H1 (cell line): ENCODE data around the gene TINAG. TPM values are rescaled to one million over a fixed set of nuclear protein-coding genes. Genes with fewer than 3 reads are reported as not detected.

Experiments
- CTCF ChIA-PET: fragments of 300-600 bp; sonication (Branson Sonifier 250); formaldehyde crosslinking; loops from one replicate; lab custom pipeline; 2021; ENCODE audit not compliant: partially characterized antibody; lab: Charles Lee
- POLR2A ChIA-PET: fragments of 300-600 bp; sonication (Branson Sonifier 250); formaldehyde crosslinking; loops from one replicate; lab custom pipeline; 2021; ENCODE audit warnings: inconsistent platforms; ENCODE audit not compliant: partially characterized antibody; lab: Charles Lee
- DNase-seq, 2 experiments: peaks; one replicate each; pipeline versions ENCODE4 v3.0.0 to v3.0.0-alpha.2; 2010 to 2022; ENCODE audit warnings: low spot score in 2 of 2, low read depth in 1 of 2, mixed read lengths in 1 of 2
- FAIRE-seq: peaks from 2 replicates; lab custom pipeline; 2011; peaks lifted over from hg19 to GRCh38; lab: Jason Lieb, UNC
- H2AFZ ChIP-seq: 2 replicates; pipeline ENCODE4 v1.8.1; 2012; ENCODE audit warnings: low read length, inconsistent platforms
- H2AK5ac ChIP-seq: 2 replicates; pipeline ENCODE4 v1.6.1; 2013; ENCODE audit warnings: low read depth, low read length
- H2BK120ac ChIP-seq: replicated peaks from 2 replicates; pipeline ENCODE3; 2013; ENCODE audit warnings: low read depth, low read length, inconsistent platforms
- H2BK12ac ChIP-seq: 2 replicates; pipeline ENCODE4 v1.6.1; 2013; ENCODE audit warnings: low read depth, low read length
- H2BK15ac ChIP-seq: 2 replicates; pipeline ENCODE4 v1.6.1; 2013; ENCODE audit warnings: low read length
- H2BK20ac ChIP-seq: 2 replicates; pipeline ENCODE4 v1.6.1; 2013; ENCODE audit warnings: low read length
- H2BK5ac ChIP-seq: 2 replicates; pipeline ENCODE4 v1.6.1; 2013; ENCODE audit warnings: low read depth, low read length
- H3K14ac ChIP-seq: 2 replicates; pipeline ENCODE4 v1.6.1; 2013; ENCODE audit warnings: inconsistent platforms; ENCODE audit not compliant: insufficient read length
- H3K18ac ChIP-seq: 2 replicates; pipeline ENCODE4 v1.6.1; 2013; ENCODE audit warnings: low read length; ENCODE audit errors: extremely low read depth
- H3K23ac ChIP-seq: 2 replicates; pipeline ENCODE4 v1.6.1; 2013; ENCODE audit warnings: inconsistent platforms; ENCODE audit not compliant: insufficient read length
- H3K23me2 ChIP-seq: 2 replicates; pipeline ENCODE4 v1.6.1; 2013; ENCODE audit warnings: low read depth, low read length
- H3K27ac ChIP-seq: 2 replicates; pipeline ENCODE4 v1.6.1; 2011; ENCODE audit warnings: low read depth, low read length, inconsistent platforms
- H3K27me3 ChIP-seq, 4 experiments: replicated peaks in 1 of 4; 1 replicate in 1 of 4; 2 replicates in 3 of 4; pipeline versions ENCODE4 v1.6.1 to v1.8.1; 2011 to 2013; ENCODE audit warnings: low read length in 3 of 4, mild to moderate bottlenecking in 3 of 4, inconsistent platforms in 2 of 4, mixed read lengths in 2 of 4, moderate library complexity in 1 of 4; ENCODE audit not compliant: control insufficient read depth in 3 of 4, insufficient read depth in 3 of 4; ENCODE audit errors: extremely low read depth in 1 of 4
- H3K36me3 ChIP-seq, 4 experiments: 2 replicates each; pipeline versions ENCODE4 v1.6.1 to v1.8.1; 2011 to 2013; ENCODE audit warnings: mild to moderate bottlenecking in 4 of 4, low read length in 3 of 4, moderate library complexity in 2 of 4, control low read depth in 1 of 4, inconsistent platforms in 1 of 4; ENCODE audit not compliant: insufficient read depth in 4 of 4, control insufficient read depth in 2 of 4
- H3K4ac ChIP-seq: replicated peaks from 2 replicates; pipeline ENCODE3; 2013; ENCODE audit warnings: low read length, low read depth, mixed read lengths, inconsistent platforms; ENCODE audit not compliant: insufficient read length
- H3K4me1 ChIP-seq, 4 experiments: replicated peaks in 1 of 4; 1 replicate in 1 of 4; 2 replicates in 3 of 4; pipeline versions ENCODE4 v1.6.1 to v1.8.1; 2011 to 2013; ENCODE audit warnings: low read length in 3 of 4, inconsistent platforms in 2 of 4, mixed read lengths in 1 of 4; ENCODE audit not compliant: insufficient read depth in 4 of 4, control insufficient read depth in 3 of 4
- H3K4me2 ChIP-seq, 2 experiments: 2 replicates each; pipeline versions ENCODE4 v1.6.1 to v1.8.1; 2011 to 2013; ENCODE audit warnings: low read depth in 2 of 2, low read length in 2 of 2, control low read depth in 1 of 2, inconsistent platforms in 1 of 2, mild to moderate bottlenecking in 1 of 2; ENCODE audit not compliant: insufficient read depth in 1 of 2
- H3K4me3 ChIP-seq, 4 experiments: fragments of 200-600, 300-600 bp in 1 of 4; sonication (generic), shearing (Covaris generic), sonication (Bioruptor Twin) in 1 of 4; 2 replicates each; pipeline versions ENCODE4 v1.5.1 to v1.8.1; 2011 to 2016; ENCODE audit warnings: low read length in 4 of 4, low read depth in 3 of 4, control low read depth in 2 of 4, inconsistent platforms in 2 of 4, mild to moderate bottlenecking in 2 of 4, mixed read lengths in 1 of 4, moderate library complexity in 1 of 4; ENCODE audit not compliant: insufficient read depth in 2 of 4; ENCODE audit errors: extremely low read depth in 1 of 4
- H3K56ac ChIP-seq: replicated peaks from 2 replicates; pipeline ENCODE3; 2013; ENCODE audit warnings: low read depth, mild to moderate bottlenecking, mixed read lengths, low read length, inconsistent platforms; ENCODE audit not compliant: insufficient read length
- H3K79me1 ChIP-seq: 2 replicates; pipeline ENCODE4 v1.6.1; 2013; ENCODE audit warnings: low read depth, low read length, control low read depth
- H3K79me2 ChIP-seq, 2 experiments: 2 replicates each; pipeline versions ENCODE4 v1.6.1 to v1.8.1; 2012 to 2013; ENCODE audit warnings: low read length in 2 of 2, mild to moderate bottlenecking in 2 of 2, inconsistent platforms in 1 of 2; ENCODE audit not compliant: insufficient read depth in 2 of 2, control insufficient read depth in 1 of 2
- H3K9ac ChIP-seq, 4 experiments: replicated peaks in 1 of 4; 1 replicate in 1 of 4; 2 replicates in 3 of 4; pipeline versions ENCODE4 v1.6.1 to v1.8.1; 2011 to 2013; ENCODE audit warnings: low read depth in 3 of 4, low read length in 3 of 4, control low read depth in 2 of 4, mild to moderate bottlenecking in 2 of 4, moderate library complexity in 2 of 4, inconsistent platforms in 1 of 4; ENCODE audit errors: extremely low read depth in 1 of 4
- H3K9me3 ChIP-seq, 2 experiments: 2 replicates each; pipeline versions ENCODE4 v1.6.1 to v1.8.1; 2012 to 2013; ENCODE audit warnings: mild to moderate bottlenecking in 2 of 2, moderate library complexity in 2 of 2, control low read depth in 1 of 2, inconsistent platforms in 1 of 2, low read depth in 1 of 2, low read length in 1 of 2, mixed read lengths in 1 of 2; ENCODE audit not compliant: insufficient read depth in 2 of 2
- H4K20me1 ChIP-seq, 2 experiments: replicated peaks in 1 of 2; 2 replicates each; pipeline versions ENCODE3 to v1.8.1; 2011 to 2013; ENCODE audit warnings: inconsistent platforms in 2 of 2, low read length in 2 of 2, mild to moderate bottlenecking in 1 of 2; ENCODE audit not compliant: insufficient read depth in 2 of 2, control insufficient read depth in 1 of 2
- H4K5ac ChIP-seq: 2 replicates; pipeline ENCODE4 v1.6.1; 2013; ENCODE audit warnings: low read length, low read depth, mixed read lengths, inconsistent platforms; ENCODE audit not compliant: insufficient read length
- H4K8ac ChIP-seq: 2 replicates; pipeline ENCODE4 v1.8.0; 2013; ENCODE audit warnings: mild to moderate bottlenecking, moderate library complexity, low read length, inconsistent platforms; ENCODE audit not compliant: insufficient read depth; ENCODE audit errors: extremely low read depth
- H4K91ac ChIP-seq: replicated peaks from 2 replicates; pipeline ENCODE3; 2013; ENCODE audit warnings: low read length, mixed read lengths, inconsistent platforms; ENCODE audit not compliant: insufficient read length
- BRCA1 ChIP-seq: IDR thresholded peaks from 2 replicates; pipeline ENCODE4 v1.6.1; 2012; ENCODE audit warnings: low read depth, low read length, improper control_type of control experiment
- EGR1 ChIP-seq: IDR thresholded peaks from 2 replicates; pipeline ENCODE4 v1.6.1; 2011; ENCODE audit warnings: low read depth, low read length, borderline replicate concordance
- GTF2F1 ChIP-seq: IDR thresholded peaks from 2 replicates; pipeline ENCODE4 v1.6.1; 2012; ENCODE audit warnings: low read depth, low read length, improper control_type of control experiment, borderline replicate concordance
- JUN ChIP-seq: IDR thresholded peaks from 2 replicates; pipeline ENCODE4 v1.6.1; 2011; ENCODE audit warnings: low read depth, mild to moderate bottlenecking, improper control_type of control experiment, low read length
- KDM5A ChIP-seq: fragments of 200-600 bp; IDR thresholded peaks from 2 replicates; pipeline ENCODE4 v1.7.1; 2012; ENCODE audit warnings: mild to moderate bottlenecking, low read length, inconsistent platforms, mixed read lengths
- SAP30 ChIP-seq: fragments of 300-600 bp; sonication (generic); IDR thresholded peaks from 2 replicates; pipeline ENCODE4 v1.7.1; 2012; ENCODE audit warnings: low read length, moderate library complexity, mild to moderate bottlenecking, inconsistent platforms; ENCODE audit not compliant: insufficient read depth, insufficient replicate concordance
- SIN3A ChIP-seq, 2 experiments: IDR thresholded peaks in 1 of 2; conservative IDR thresholded peaks in 1 of 2; 2 replicates each; pipeline ENCODE4 v1.6.1; 2011 to 2012; ENCODE audit warnings: low read length in 2 of 2, improper control_type of control experiment in 1 of 2, low read depth in 1 of 2, mild to moderate bottlenecking in 1 of 2
- SIRT6 ChIP-seq: IDR thresholded peaks from one replicate; pipeline ENCODE4 v1.7.1; 2012; ENCODE audit warnings: low read length, inconsistent platforms
- SIX5 ChIP-seq: IDR thresholded peaks from 2 replicates; pipeline ENCODE4 v1.6.1; 2011; ENCODE audit warnings: mild to moderate bottlenecking, low read depth, low read length
- SP4 ChIP-seq: IDR thresholded peaks from 2 replicates; pipeline ENCODE4 v1.6.1; 2012; ENCODE audit warnings: low read length, inconsistent platforms
- TEAD4 ChIP-seq: IDR thresholded peaks from 2 replicates; pipeline ENCODE4 v1.6.1; 2012; ENCODE audit warnings: low read depth, low read length, inconsistent platforms, mixed read lengths
- WGBS, 2 experiments: shearing (Covaris generic) in 1 of 2; methylation state at CpG; one replicate each; pipeline versions ENCODE4 v1.1.6 to v1.1.7; 2013 to 2015; ENCODE audit warnings: low lambda C conversion rate in 2 of 2, mixed read lengths in 2 of 2, inconsistent platforms in 1 of 2, low coverage in 1 of 2, missing lambda C conversion rate in 1 of 2; ENCODE audit not compliant: insufficient replicate concordance in 2 of 2, insufficient coverage in 1 of 2, insufficient read length in 1 of 2; ENCODE audit errors: extremely low coverage in 1 of 2, missing lambda C conversion rate in 1 of 2; 5-methylcytosine and 5-hydroxymethylcytosine counted together
- polyA plus RNA-seq, 7 experiments: library from polyadenylated mRNA; depleted of rRNA in 3 of 7; stranded (reverse) in 5 of 7; unstranded in 2 of 7; fragments of >200 nt in 5 of 7; fragments of 200-250 nt in 2 of 7; gene quantifications; 1 replicate in 5 of 7; 2 replicates in 1 of 7; 4 replicates in 1 of 7; pipeline versions ENCODE4 v1.2.1 to v1.2.3, GENCODE V29; 2011 to 2013; ENCODE audit warnings: missing spikeins in 2 of 7, mixed read lengths in 2 of 7
- total RNA-seq: library from RNA; stranded (reverse); fragmentation: NEBNext Ultra II Directional; extraction: Animal tissue kit (Norgen Biotek cat#: 25700); gene quantifications from 2 replicates; pipeline ENCODE4 v1.2.1, GENCODE V29; 2021

The TINAG gene
- total and polyA plus RNA-seq, 2 of the 8 experiments (the other 6 are each of a cell fraction or from before 2014, with no cell fraction given) = not detected

DNA sequence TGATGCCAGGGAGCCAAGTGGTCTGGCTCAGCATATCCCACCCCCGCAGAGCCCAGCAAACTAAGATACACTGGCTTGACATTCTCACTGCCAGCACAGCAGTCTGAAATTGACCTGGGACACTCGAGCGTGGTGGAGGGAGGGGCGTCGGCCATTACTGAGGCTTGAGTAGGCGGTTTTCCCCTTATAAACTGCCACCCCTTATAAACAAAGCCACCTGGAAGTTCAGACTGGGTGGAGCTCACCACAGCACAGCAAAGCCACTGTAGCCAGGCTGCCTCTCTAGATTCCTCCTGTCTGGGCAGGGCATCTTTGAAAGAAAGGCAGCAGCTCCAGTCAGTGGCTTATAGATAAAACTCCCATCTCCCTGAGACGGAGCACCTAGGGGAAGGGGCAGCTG, 19.4 kb downstream of the TINAG start:
- Histone ChIP-seq H4K91ac (no peak overlapping the region), H3K56ac (no peak overlapping the region), H3K36me3 (no peaks in the 10 kb centered on the region), H3K4me2 (no peak overlapping the region), H4K20me1 (no peaks in the 10 kb centered on the region), H2BK15ac (no peak overlapping the region), H2BK5ac (no peak overlapping the region), H2BK120ac (no peak overlapping the region), H4K5ac (no peak overlapping the region), H3K23ac (no peak overlapping the region), H3K4ac (no peak overlapping the region), H3K18ac (no peak overlapping the region), H3K27ac (no peak overlapping the region), H3K27me3 (no peaks in the 10 kb centered on the region), H3K4me1 (no peaks in the 10 kb centered on the region), H3K9me3 (no peaks in the 10 kb centered on the region), H2BK20ac (no peak overlapping the region), H3K9ac (no peak overlapping the region), H3K79me1 (no peaks in the 10 kb centered on the region), H4K8ac (no peak overlapping the region), H3K79me2 (no peaks in the 10 kb centered on the region), H2BK12ac (no peak overlapping the region), H3K23me2 (no peaks in the 10 kb centered on the region), H3K14ac (no peak overlapping the region), H3K4me3 (no peak overlapping the region), H2AK5ac (no peak overlapping the region), H2AFZ (peak overlapping the region; percentile 53; the same call in 1 of the 2 replicates)
- POLR2A ChIA-PET = no interaction called here
- FAIRE-seq = no peak
- 93% methylated on average over 7 of the region's 7 CpGs; no CpG with 5 or more reads in 1 of the 2 experiments for WGBS, 2 experiments
- CTCF ChIA-PET = no interaction called here
- TF ChIP-seq SAP30 = no peak
- no peak for TF ChIP-seq JUN
- TF ChIP-seq TEAD4 = no peak
- no peak for TF ChIP-seq GTF2F1
- no peak for TF ChIP-seq SIN3A (conservative IDR thresholded peaks at IDR 0.05 in 1 of 2, IDR thresholded peaks at IDR 0.05 in 1 of 2; ENCODE audit: low read depth in 1 of 2, low read length in 2 of 2)
- no peak for TF ChIP-seq BRCA1
- no peak for TF ChIP-seq SP4
- TF ChIP-seq EGR1 = no peak
- no peak for TF ChIP-seq KDM5A
- no peak for TF ChIP-seq SIRT6
- no peak for TF ChIP-seq SIX5
- no peak for DNase-seq
